WI38 (cell line): ENCODE measurements around the gene NLGN1.

Source experiments
- H3K4me3 ChIP-seq: 2 replicates; pipeline ENCODE4 v1.5.1; 2011; ENCODE audit warnings: low read depth, mild to moderate bottlenecking, control low read depth, low read length
- TF ChIP-seq, protein P1 (sequence below): IDR thresholded peaks from 2 replicates; pipeline ENCODE4 v1.5.1; 2012; ENCODE audit warnings: low read depth, mild to moderate bottlenecking, control low read depth, low read length

NLGN1 gene

GRCh38 chr3:173902871-173903270 lies 505.3 kb downstream of the NLGN1 start:
- TF ChIP-seq, protein P1, sequence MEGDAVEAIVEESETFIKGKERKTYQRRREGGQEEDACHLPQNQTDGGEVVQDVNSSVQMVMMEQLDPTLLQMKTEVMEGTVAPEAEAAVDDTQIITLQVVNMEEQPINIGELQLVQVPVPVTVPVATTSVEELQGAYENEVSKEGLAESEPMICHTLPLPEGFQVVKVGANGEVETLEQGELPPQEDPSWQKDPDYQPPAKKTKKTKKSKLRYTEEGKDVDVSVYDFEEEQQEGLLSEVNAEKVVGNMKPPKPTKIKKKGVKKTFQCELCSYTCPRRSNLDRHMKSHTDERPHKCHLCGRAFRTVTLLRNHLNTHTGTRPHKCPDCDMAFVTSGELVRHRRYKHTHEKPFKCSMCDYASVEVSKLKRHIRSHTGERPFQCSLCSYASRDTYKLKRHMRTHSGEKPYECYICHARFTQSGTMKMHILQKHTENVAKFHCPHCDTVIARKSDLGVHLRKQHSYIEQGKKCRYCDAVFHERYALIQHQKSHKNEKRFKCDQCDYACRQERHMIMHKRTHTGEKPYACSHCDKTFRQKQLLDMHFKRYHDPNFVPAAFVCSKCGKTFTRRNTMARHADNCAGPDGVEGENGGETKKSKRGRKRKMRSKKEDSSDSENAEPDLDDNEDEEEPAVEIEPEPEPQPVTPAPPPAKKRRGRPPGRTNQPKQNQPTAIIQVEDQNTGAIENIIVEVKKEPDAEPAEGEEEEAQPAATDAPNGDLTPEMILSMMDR, result no peak
- no peak overlapping the region for H3K4me3 ChIP-seq

GRCh38 chr3:173905381-173905780 lies 507.8 kb downstream of the NLGN1 start:
- TF ChIP-seq, protein P1, result no peak
- H3K4me3 ChIP-seq, result no peak overlapping the region

GRCh38 chr3:173911446-173911845 lies 513.9 kb downstream of the NLGN1 start:
- TF ChIP-seq, protein P1, result no peak
- H3K4me3 ChIP-seq, result no peak overlapping the region

DNA sequence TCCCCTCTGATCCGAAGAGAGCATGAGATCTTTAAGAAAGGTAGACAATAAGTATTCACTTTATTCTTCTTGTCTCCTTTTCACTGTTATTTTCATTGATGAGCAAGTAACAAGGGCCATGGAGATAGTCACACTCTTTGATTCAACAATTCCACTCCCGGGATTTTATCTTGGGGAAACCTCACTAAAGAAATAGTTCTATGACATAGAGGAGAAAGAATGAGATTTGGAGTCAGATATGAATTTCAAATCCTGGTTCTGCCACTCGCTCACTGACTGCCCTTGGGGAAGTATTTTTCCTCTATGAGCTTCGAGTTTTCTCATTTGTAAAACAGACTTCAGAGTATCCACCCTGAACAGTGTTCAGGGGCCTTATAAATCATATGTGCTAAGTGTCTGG lies 514.6 kb downstream of the NLGN1 start:
- TF ChIP-seq, protein P1, result no peak

GRCh38 chr3:173913397-173913796 lies 515.9 kb downstream of the NLGN1 start:
- no peak overlapping the region for H3K4me3 ChIP-seq
- TF ChIP-seq, protein P1, result no peak

More for the DNA sequence above, 514.6 kb downstream of the NLGN1 start:
- H3K4me3 ChIP-seq, result no peak overlapping the region

- no peak overlapping the region for H3K4me3 ChIP-seq
- TF ChIP-seq, protein P1, result no peak
These were observed 516.5 kb downstream of the NLGN1 start for GRCh38 chr3:173913974-173914421.

- TF ChIP-seq, protein P1, result no peak
These were observed 519.3 kb downstream of the NLGN1 start for GRCh38 chr3:173916799-173917198.

More at GRCh38 chr3:173916799-173917198, 519.3 kb downstream of the NLGN1 start:
- H3K4me3 ChIP-seq, result no peak overlapping the region
